Transverse colon (tissue), 3 donors: Measurements from ENCODE around the gene ZBTB39.

Experiments used
- CTCF ChIP-seq, 5 experiments: fragments of 200-600 bp in 3 of 5; fragments of 450-650 bp in 2 of 5; sonication (generic) in 3 of 5; IDR thresholded peaks; 1 replicate in 2 of 5; 2 replicates in 3 of 5; pipeline ENCODE4 v1.5.1; 2016 to 2017; ENCODE audit warnings: antibody characterized with exemption in 5 of 5, inconsistent platforms in 3 of 5, mild to moderate bottlenecking in 2 of 5, moderate library complexity in 1 of 5
- POLR2A ChIP-seq: fragments of 450-650 bp; IDR thresholded peaks from one replicate; pipeline ENCODE4 v1.6.1; 2016; ENCODE audit warnings: antibody characterized with exemption, mild to moderate bottlenecking, moderate library complexity

DNA sequence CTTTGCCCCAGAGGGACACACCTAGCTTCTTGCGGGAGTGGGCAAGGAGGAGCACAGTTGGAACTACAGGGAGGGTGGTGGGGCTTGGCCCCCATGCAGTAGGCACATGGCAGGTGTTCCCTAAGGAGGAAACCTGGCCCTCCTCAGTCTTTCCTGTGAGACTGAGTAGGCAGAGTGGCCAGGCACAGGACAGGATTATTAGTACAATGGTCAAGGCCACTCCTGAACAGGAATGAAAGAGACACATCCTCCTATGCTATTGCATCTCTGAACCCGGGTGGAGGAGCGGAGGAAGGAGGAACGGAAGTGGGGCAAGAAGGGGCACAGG is 42.7 kb upstream of the ZBTB39 start:
- no peak for TF ChIP-seq CTCF (IDR thresholded peaks at IDR 0.05)
- TF ChIP-seq POLR2A = peak; percentile 36
